ENCODE data around the gene PEAK1. TPM values are rescaled to one million over a fixed set of nuclear protein-coding genes. Genes with fewer than 3 reads are reported as not detected.

Gene PEAK1
- total RNA-seq, 1 experiment from 2014 or later: 21.2 TPM

- no peak for TF ChIP-seq CTCF (conservative IDR thresholded peaks at IDR 0.05)
- WGBS (ENCODE audit: extremely low coverage, insufficient read length, low lambda C conversion rate): no CpG with 5 or more reads among the region's 2 CpGs
- H3K23me2 ChIP-seq (ENCODE audit: insufficient read length, low read depth, low read length, poor library complexity, severe bottlenecking): no peaks in the 10 kb centered on the region
- H3K9me3 Mint-ChIP-seq: no peaks in the 10 kb centered on the region; a peak in 1 of 5 replicates
- no peak overlapping the region for H3K27ac Mint-ChIP-seq
- no peak overlapping the region for H4K8ac ChIP-seq (replicated peaks; ENCODE audit: insufficient read length, low read depth, low read length)
- no peak overlapping the region for H3K18ac ChIP-seq (ENCODE audit: insufficient read length, low read depth, low read length)
- no peak overlapping the region for H2BK15ac ChIP-seq (ENCODE audit: low read depth, low read length)
- no peak overlapping the region for H3T11ph ChIP-seq (ENCODE audit: low read length)
- no peak overlapping the region for H2BK120ac ChIP-seq (ENCODE audit: low read depth, low read length, poor library complexity, severe bottlenecking)
- H3K27ac ChIP-seq (ENCODE audit: insufficient read length, low read depth, low read length): no peak overlapping the region
- H3K79me1 ChIP-seq (ENCODE audit: insufficient read depth, low read depth, low read length, poor library complexity, severe bottlenecking): no peaks in the 10 kb centered on the region
- no peak overlapping the region for H3K14ac ChIP-seq (ENCODE audit: insufficient read depth, low read length)
- no peak for DNase-seq
- H4K91ac ChIP-seq (ENCODE audit: insufficient read length, low read depth, low read length): no peak overlapping the region
- H3K4me2 ChIP-seq (ENCODE audit: insufficient read depth, insufficient read length, low read length): no peak overlapping the region
- H3K4me3 Mint-ChIP-seq: no peak overlapping the region
- H2BK5ac ChIP-seq (ENCODE audit: insufficient read length, low read length): no peak overlapping the region
- H3K9me3 ChIP-seq (ENCODE audit: control insufficient read depth, low read depth, low read length): no peaks in the 10 kb centered on the region
- H3K4me1 Mint-ChIP-seq: peaks cover 5 to 8% of the 10 kb centered on the region in 2 experiments
- no peaks in the 10 kb centered on the region for H3K79me2 ChIP-seq (ENCODE audit: insufficient read depth, low read length)
- no peak overlapping the region for H4K5ac ChIP-seq (ENCODE audit: insufficient read length, low read depth, low read length)
- no peaks in the 10 kb centered on the region for H4K20me1 ChIP-seq (ENCODE audit: control insufficient read depth, insufficient read depth, insufficient read length)
- no peaks in the 10 kb centered on the region for H3K36me3 Mint-ChIP-seq (ENCODE audit: insufficient read depth in 1 of 3, low read depth in 3 of 3)
- H3K23ac ChIP-seq (ENCODE audit: insufficient read length, low read depth, low read length): no peak overlapping the region
- H3K56ac ChIP-seq (ENCODE audit: insufficient read length, low read depth, low read length): no peak overlapping the region
- H3K27me3 Mint-ChIP-seq (ENCODE audit: low read depth): peaks cover 12% of the 10 kb centered on the region
- no peaks in the 10 kb centered on the region for H3K27me3 ChIP-seq (ENCODE audit: insufficient read depth, low read length)
- no peaks in the 10 kb centered on the region for H3K4me1 ChIP-seq (ENCODE audit: insufficient read depth, low read length)
- H2BK12ac ChIP-seq (ENCODE audit: insufficient read length, low read depth, low read length): no peak overlapping the region
- H2AFZ ChIP-seq (ENCODE audit: low read length): no peak overlapping the region
- H2BK20ac ChIP-seq (ENCODE audit: low read depth, low read length, poor library complexity, severe bottlenecking): no peak overlapping the region
- no peak overlapping the region for H3K9ac ChIP-seq (ENCODE audit: extremely low read depth, insufficient read length, low read length)
- H2AK5ac ChIP-seq (ENCODE audit: insufficient read length, low read length): no peak overlapping the region
- H3K4ac ChIP-seq (ENCODE audit: low read depth, low read length): no peak overlapping the region
Observed at GRCh38 chr15:77087213-77087612, 332.7 kb downstream of the PEAK1 start.

All from H9 (cell line).